IPS-20b (cell line): ENCODE data around the gene DCLK1.

Experiments
- H3K27ac ChIP-seq: one replicate; pipeline ENCODE4 v1.5.1; 2013; ENCODE audit warnings: low read length
- H3K27me3 ChIP-seq: 2 replicates; pipeline ENCODE4 v1.6.1; 2013; ENCODE audit warnings: mild to moderate bottlenecking, low read length, inconsistent platforms; ENCODE audit not compliant: insufficient read depth
- H3K36me3 ChIP-seq: 2 replicates; pipeline ENCODE4 v1.6.1; 2013; ENCODE audit warnings: low read depth, mild to moderate bottlenecking, inconsistent platforms, low read length, moderate library complexity; ENCODE audit not compliant: insufficient read depth
- H3K4me1 ChIP-seq: 2 replicates; pipeline ENCODE4 v1.6.1; 2013; ENCODE audit warnings: mild to moderate bottlenecking, control low read depth, inconsistent platforms, low read length, moderate library complexity; ENCODE audit not compliant: insufficient read depth
- H3K4me3 ChIP-seq: 2 replicates; pipeline ENCODE4 v1.5.1; 2013; ENCODE audit warnings: mild to moderate bottlenecking, low read length, inconsistent platforms
- H3K9ac ChIP-seq: 2 replicates; pipeline ENCODE4 v1.6.1; 2013; ENCODE audit warnings: low read depth, mild to moderate bottlenecking, inconsistent platforms, low read length, moderate library complexity
- H3K9me3 ChIP-seq: 2 replicates; pipeline ENCODE4 v1.6.1; 2013; ENCODE audit warnings: mild to moderate bottlenecking, low read depth, low read length, inconsistent platforms; ENCODE audit not compliant: insufficient read depth

Gene DCLK1

DNA sequence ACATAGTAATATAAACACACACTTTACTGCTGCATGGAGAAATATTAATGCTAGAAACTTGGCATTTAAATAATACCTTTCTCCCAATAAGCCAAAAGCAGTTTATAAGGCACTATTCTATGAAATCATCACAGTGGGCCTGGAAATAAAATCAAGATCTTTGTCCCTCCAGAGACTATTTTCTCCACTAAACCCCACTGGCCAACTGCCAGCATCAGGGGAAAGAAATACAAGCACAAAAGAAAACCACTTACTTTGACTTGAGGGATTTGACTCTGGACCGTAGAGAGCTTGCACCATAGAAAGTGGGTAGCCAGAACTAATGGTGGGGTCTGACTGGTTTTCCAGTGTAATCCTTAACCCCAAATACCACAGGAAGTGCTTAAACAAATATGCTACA lies 71.9 kb downstream of the DCLK1 start:
- no peak overlapping the region for H3K9ac ChIP-seq
- H3K36me3 ChIP-seq, result no peaks in the 10 kb centered on the region
- H3K4me1 ChIP-seq, result no peaks in the 10 kb centered on the region
- H3K9me3 ChIP-seq, result no peaks in the 10 kb centered on the region
- H3K27ac ChIP-seq, result no peak overlapping the region
- H3K27me3 ChIP-seq, result no peaks in the 10 kb centered on the region
- no peak overlapping the region for H3K4me3 ChIP-seq

DNA sequence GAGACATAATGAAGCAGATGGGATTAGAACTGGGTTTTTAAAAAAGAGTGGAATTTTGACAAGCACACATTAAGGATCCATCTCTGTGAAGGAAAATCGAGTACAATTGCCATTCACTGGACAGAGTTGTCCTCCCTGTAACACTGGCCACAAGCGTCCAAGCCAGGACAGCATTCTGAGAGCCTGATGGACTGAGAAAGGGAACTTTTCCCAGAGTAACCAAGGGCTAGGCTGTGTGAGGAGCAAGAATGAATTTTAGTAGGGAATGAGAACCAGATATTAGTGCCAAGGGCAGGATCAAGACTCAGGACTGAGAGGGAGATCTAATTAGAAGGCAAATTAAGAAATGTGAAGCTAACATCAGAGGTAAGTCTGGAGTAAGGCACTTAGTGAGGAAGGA lies 73.1 kb downstream of the DCLK1 start:
- Histone ChIP-seq H3K4me3 (no peak overlapping the region), H3K9me3 (no peaks in the 10 kb centered on the region), H3K27me3 (no peaks in the 10 kb centered on the region), H3K9ac (no peak overlapping the region), H3K27ac (no peak overlapping the region), H3K4me1 (peaks cover 4% of the 10 kb centered on the region; the same call in 1 of the 2 replicates), H3K36me3 (no peaks in the 10 kb centered on the region)

DNA sequence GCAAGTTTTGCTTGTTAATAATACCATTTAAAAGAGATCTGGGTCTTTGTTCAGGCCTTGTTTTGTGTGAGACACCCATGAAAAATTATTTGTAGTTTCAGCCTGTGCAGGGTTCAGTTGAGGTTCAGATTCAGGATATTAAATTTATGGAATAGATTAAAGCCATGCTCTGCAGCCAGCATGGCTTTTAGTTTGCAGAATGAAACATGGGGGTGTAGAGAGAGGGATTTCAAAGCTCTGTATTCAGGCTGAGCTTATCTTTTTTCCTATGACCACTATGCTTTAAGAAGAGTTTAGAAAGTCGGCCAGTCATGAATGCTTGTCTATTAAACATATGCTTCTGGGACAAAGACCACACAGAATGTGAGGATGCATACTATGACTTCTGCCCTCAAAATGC lies 73.6 kb downstream of the DCLK1 start:
- H3K4me1 ChIP-seq, result peaks cover 4% of the 10 kb centered on the region; the same call in 1 of the 2 replicates
- H3K9ac ChIP-seq, result no peak overlapping the region
- H3K27me3 ChIP-seq, result no peaks in the 10 kb centered on the region
- H3K27ac ChIP-seq, result no peak overlapping the region
- no peak overlapping the region for H3K4me3 ChIP-seq
- no peaks in the 10 kb centered on the region for H3K36me3 ChIP-seq
- no peaks in the 10 kb centered on the region for H3K9me3 ChIP-seq

DNA sequence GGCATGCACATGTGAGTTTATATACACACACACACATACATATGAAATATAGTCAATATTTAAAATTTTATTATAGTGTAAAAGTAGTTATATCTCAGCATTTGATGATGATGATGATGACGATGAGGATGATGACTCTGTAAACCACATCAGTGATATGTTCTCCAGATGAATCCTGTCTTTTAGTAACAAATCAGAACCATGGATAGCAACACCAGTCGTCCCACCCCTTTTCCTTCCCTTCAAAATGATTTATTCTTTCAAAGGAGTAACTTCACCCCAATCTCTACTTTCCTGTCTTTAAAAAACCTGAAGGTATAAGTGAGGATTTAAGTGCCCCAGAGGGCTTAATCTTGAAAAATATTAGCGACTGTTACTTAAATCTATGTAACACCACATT lies 74.1 kb downstream of the DCLK1 start:
- no peaks in the 10 kb centered on the region for H3K9me3 ChIP-seq

DNA sequence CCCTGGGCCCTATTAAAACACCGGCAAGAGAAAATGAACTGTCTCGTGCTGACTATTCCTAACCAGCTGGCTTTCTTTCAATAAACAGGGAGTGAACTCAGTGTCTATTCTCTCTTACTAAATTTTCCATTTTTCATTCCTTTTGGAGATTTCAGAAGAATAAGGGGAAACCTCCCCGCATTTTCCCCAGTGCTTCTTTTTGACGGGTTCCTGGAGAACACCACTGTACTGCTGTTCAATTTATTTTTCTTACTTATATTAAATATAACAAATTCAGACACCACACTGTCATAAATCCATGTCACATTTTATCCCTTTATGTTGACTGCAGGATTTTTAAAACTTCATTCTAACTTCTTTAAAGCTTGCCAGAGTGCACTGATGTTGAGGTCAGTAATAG lies 75.8 kb downstream of the DCLK1 start:
- no peak overlapping the region for H3K27ac ChIP-seq

More for the DNA sequence above, 74.1 kb downstream of the DCLK1 start:
- Histone ChIP-seq H3K4me3 (no peak overlapping the region), H3K9ac (no peak overlapping the region), H3K27me3 (no peaks in the 10 kb centered on the region), H3K4me1 (peaks cover 4% of the 10 kb centered on the region; the same call in 1 of the 2 replicates), H3K36me3 (no peaks in the 10 kb centered on the region), H3K27ac (no peak overlapping the region)

DNA sequence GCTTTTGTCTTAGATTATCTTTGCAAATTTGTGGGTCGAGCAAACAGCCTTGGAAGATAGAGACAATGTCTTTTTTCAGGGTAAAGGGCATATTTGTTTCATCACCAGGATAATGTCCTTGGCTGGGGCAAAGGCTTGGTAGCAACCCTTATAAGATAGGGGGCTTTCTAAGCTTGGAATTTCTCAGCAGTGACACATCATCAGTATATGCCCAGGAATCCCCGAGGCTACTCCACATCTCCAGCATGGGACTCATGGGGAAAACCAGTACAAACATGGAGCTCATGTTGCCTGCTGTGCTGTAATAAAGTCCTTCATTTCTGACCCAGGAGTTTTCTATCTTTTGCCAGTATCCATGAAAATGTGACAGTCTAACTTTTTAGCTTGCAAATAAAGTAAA lies 77.1 kb downstream of the DCLK1 start:
- Histone ChIP-seq H3K27me3 (no peaks in the 10 kb centered on the region), H3K27ac (no peak overlapping the region), H3K9me3 (no peaks in the 10 kb centered on the region), H3K9ac (no peak overlapping the region), H3K4me1 (peaks cover 4% of the 10 kb centered on the region; the same call in 1 of the 2 replicates), H3K4me3 (no peak overlapping the region), H3K36me3 (no peaks in the 10 kb centered on the region)

More for the DNA sequence above, 75.8 kb downstream of the DCLK1 start:
- no peaks in the 10 kb centered on the region for H3K27me3 ChIP-seq
- no peaks in the 10 kb centered on the region for H3K9me3 ChIP-seq
- no peak overlapping the region for H3K4me3 ChIP-seq
- no peak overlapping the region for H3K9ac ChIP-seq
- peaks cover 4% of the 10 kb centered on the region; the same call in 1 of the 2 replicates for H3K4me1 ChIP-seq
- H3K36me3 ChIP-seq, result no peaks in the 10 kb centered on the region

DNA sequence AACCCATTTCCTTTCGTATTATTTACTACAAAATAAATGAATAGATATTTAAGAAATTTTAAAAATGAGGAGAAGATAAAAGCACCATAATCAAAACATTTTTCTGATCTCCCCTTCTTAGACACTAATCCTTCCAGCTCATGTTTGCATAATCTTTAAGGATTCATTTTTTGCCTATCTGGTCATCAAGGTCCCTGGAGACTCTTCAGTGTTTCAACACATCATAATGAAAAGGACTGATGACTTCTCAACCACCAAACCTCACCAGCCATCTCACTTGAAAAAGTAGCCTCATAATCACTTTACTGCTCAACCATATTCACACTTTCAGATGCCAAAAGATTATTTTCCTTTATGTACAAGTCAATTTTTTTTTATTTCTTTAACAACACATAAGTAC lies 80.1 kb downstream of the DCLK1 start:
- H3K36me3 ChIP-seq, result no peaks in the 10 kb centered on the region
- no peaks in the 10 kb centered on the region for H3K9me3 ChIP-seq
- peaks cover 4% of the 10 kb centered on the region; the same call in 1 of the 2 replicates for H3K4me1 ChIP-seq
- no peak overlapping the region for H3K27ac ChIP-seq
- no peak overlapping the region for H3K4me3 ChIP-seq
- no peaks in the 10 kb centered on the region for H3K27me3 ChIP-seq
- H3K9ac ChIP-seq, result no peak overlapping the region

DNA sequence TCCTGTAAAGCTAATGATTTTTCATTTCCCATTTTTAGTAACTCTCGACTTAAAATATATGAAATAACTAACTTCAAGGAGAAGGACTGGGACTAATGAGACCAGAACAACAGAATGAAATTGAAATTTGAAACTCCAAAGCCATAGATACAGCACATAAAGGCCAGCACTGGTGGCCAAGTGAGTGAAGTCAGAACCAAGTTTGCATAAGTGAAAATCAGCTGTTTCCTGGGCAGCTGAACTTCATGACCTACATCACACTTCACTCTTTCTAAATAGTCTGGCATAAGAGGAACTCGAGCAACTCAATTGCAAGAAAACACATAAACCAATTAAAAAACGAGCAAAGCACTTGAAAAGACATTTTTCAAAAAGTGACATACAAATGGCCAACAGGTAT lies 84.5 kb downstream of the DCLK1 start:
- no peak overlapping the region for H3K27ac ChIP-seq

DNA sequence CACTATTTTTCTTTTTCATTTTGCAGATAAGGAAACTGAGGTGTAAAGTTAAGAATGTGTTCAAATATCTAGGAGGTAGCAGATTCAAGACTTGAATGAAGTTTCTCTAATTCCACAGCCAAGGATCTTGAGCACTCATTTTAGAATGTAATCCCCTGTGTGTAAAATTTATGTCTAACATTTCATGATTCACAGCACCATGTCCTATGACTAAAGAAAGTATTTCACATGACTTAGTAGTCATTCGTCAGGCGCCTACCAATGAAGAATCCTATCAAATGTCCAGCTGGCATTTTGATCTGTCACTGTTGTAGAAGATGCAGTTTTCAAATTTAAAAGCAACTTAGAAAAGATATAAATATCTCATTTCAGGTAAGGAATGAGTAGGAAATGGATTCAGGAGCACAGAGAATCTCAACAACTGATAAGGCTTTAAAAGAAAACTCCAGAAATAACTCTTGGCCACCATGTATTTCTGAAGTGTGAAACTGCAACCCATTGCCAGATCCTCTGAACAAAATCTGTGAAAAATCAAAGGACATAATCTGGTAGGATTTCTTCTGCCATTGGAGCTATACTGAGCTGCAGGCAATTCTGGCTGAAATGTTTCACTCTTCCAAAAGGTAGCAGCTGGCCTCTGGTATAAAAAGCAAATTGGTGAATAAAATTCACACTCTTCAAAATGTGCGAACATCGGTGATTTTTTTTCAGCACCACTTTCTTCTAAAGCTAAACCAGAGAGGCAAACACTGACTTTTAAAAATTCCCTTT lies 92.2 kb downstream of the DCLK1 start:
- Histone ChIP-seq H3K27ac (no peak overlapping the region), H3K27me3 (no peaks in the 10 kb centered on the region), H3K36me3 (no peaks in the 10 kb centered on the region), H3K4me3 (no peak overlapping the region), H3K9me3 (no peaks in the 10 kb centered on the region), H3K4me1 (no peaks in the 10 kb centered on the region), H3K9ac (no peak overlapping the region)

More for the DNA sequence above, 84.5 kb downstream of the DCLK1 start:
- Histone ChIP-seq H3K36me3 (no peaks in the 10 kb centered on the region), H3K9ac (no peak overlapping the region), H3K4me1 (no peaks in the 10 kb centered on the region), H3K4me3 (no peak overlapping the region), H3K9me3 (no peaks in the 10 kb centered on the region), H3K27me3 (no peaks in the 10 kb centered on the region)

DNA sequence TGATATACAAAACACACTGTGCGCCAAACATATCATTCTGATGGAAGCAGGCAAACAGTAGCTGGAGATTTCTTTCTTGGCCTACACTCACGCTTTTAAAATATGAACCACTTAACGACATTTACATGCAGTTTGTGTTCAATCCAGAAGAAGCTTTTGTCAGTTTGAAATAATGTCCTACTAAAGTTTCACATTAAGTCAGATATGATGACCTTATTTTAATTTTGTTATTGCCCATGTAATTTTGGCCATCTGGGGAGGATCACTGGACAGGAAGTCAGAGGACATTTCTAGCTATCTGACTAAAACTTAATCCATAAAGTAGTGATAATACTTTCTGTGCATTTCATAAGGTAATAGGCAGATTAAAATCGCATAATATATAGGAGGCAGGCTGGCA lies 98.1 kb downstream of the DCLK1 start:
- Histone ChIP-seq H3K9ac (no peak overlapping the region), H3K27me3 (no peaks in the 10 kb centered on the region)

DNA sequence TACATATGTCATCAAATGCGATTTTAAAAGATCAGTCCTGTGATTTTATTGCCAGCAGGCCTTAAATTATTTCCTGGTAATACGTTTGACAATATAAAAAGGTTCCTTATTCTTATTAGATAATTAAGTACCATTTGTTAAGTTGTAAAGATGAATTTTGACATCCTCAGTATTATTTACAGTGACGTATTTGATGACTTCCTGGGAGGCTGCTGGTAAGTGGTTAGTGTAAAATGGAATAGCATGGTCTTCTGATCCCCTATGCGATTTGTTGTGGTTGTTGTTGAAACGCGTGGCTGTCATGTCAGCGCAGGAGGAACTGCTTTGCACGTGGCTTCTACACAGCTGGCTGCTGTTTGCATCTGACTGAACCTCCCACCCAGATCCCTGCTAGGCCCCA lies 99.7 kb downstream of the DCLK1 start:
- Histone ChIP-seq H3K9me3 (peaks cover 5% of the 10 kb centered on the region; the same call in 1 of the 2 replicates), H3K27ac (no peak overlapping the region), H3K9ac (no peak overlapping the region), H3K27me3 (no peaks in the 10 kb centered on the region), H3K36me3 (no peaks in the 10 kb centered on the region), H3K4me3 (no peak overlapping the region), H3K4me1 (peaks cover 6% of the 10 kb centered on the region; the same call in 1 of the 2 replicates)

More for the DNA sequence above, 98.1 kb downstream of the DCLK1 start:
- H3K4me1 ChIP-seq, result peaks cover 6% of the 10 kb centered on the region; the same call in 1 of the 2 replicates
- H3K4me3 ChIP-seq, result no peak overlapping the region
- H3K36me3 ChIP-seq, result no peaks in the 10 kb centered on the region
- no peaks in the 10 kb centered on the region for H3K9me3 ChIP-seq
- H3K27ac ChIP-seq, result no peak overlapping the region

DNA sequence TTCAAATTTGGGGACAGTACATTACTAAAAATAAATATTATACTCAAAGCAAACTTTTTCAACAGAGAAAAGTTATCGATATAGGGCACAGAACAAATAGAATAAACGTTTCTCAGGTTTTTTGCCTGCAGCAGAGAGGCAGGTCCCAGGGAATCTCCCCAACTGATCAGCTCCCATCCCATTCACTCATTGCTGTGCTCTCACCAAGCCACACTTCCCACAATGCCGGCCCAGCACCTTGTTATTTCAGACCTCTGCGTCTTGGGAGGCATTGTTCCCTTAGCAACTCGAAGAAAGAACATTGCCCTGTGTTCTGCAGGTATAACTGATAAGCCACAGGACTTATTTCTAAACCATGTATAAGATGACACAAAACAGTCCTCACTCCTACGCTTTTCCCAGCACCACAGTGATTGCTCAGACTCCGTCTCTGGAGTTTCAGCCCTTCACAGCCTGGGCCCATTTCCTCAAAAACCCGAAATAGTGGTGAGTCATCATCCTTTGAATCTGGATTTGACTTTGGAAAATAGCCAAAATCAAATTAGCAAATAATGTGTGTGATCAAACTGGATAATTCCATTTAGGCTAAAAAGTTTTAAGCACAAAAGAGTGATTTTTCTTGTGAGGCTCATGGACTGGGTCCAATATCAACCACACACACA lies 100.4 kb downstream of the DCLK1 start:
- H3K27me3 ChIP-seq, result no peaks in the 10 kb centered on the region
- peaks cover 5% of the 10 kb centered on the region; the same call in 1 of the 2 replicates for H3K9me3 ChIP-seq
- no peaks in the 10 kb centered on the region for H3K36me3 ChIP-seq
- no peak overlapping the region for H3K4me3 ChIP-seq
- no peak overlapping the region for H3K9ac ChIP-seq
- no peak overlapping the region for H3K27ac ChIP-seq
- peaks cover 6% of the 10 kb centered on the region; the same call in 1 of the 2 replicates for H3K4me1 ChIP-seq
